Measurements from ENCODE around the gene UFC1.

DNA sequence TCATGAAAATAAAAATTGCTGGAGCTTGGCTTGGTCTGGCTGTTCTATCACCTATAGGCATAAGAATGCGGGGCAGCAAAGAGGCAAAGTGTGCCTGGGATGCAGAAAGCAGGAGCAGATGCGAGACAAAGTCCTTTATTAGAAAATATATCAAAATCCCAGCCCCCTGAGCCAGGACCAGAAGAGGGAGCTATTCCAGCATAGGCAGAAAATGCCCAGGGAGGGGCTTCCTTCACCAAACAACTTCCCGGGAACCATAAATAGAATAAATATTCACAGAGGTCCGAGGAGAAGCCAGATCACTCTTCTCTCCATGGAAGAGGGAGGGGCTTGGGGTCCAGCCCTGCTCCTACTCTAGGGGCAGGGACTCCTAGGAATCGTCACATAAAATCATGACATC, 17.4 kb downstream of the UFC1 start:
- TF ChIP-seq TCF7L2 (IDR thresholded peaks at IDR 0.05; ENCODE audit: low read depth, low read length): no peak
- TF ChIP-seq, protein P1, sequence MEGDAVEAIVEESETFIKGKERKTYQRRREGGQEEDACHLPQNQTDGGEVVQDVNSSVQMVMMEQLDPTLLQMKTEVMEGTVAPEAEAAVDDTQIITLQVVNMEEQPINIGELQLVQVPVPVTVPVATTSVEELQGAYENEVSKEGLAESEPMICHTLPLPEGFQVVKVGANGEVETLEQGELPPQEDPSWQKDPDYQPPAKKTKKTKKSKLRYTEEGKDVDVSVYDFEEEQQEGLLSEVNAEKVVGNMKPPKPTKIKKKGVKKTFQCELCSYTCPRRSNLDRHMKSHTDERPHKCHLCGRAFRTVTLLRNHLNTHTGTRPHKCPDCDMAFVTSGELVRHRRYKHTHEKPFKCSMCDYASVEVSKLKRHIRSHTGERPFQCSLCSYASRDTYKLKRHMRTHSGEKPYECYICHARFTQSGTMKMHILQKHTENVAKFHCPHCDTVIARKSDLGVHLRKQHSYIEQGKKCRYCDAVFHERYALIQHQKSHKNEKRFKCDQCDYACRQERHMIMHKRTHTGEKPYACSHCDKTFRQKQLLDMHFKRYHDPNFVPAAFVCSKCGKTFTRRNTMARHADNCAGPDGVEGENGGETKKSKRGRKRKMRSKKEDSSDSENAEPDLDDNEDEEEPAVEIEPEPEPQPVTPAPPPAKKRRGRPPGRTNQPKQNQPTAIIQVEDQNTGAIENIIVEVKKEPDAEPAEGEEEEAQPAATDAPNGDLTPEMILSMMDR (IDR thresholded peaks at IDR 0.05): no peak; the same call in 1 of the 2 replicates
- no peak for TF ChIP-seq POLR2AphosphoS5 (IDR thresholded peaks at IDR 0.05; ENCODE audit: low read depth, low read length)
- TF ChIP-seq, protein P2, sequence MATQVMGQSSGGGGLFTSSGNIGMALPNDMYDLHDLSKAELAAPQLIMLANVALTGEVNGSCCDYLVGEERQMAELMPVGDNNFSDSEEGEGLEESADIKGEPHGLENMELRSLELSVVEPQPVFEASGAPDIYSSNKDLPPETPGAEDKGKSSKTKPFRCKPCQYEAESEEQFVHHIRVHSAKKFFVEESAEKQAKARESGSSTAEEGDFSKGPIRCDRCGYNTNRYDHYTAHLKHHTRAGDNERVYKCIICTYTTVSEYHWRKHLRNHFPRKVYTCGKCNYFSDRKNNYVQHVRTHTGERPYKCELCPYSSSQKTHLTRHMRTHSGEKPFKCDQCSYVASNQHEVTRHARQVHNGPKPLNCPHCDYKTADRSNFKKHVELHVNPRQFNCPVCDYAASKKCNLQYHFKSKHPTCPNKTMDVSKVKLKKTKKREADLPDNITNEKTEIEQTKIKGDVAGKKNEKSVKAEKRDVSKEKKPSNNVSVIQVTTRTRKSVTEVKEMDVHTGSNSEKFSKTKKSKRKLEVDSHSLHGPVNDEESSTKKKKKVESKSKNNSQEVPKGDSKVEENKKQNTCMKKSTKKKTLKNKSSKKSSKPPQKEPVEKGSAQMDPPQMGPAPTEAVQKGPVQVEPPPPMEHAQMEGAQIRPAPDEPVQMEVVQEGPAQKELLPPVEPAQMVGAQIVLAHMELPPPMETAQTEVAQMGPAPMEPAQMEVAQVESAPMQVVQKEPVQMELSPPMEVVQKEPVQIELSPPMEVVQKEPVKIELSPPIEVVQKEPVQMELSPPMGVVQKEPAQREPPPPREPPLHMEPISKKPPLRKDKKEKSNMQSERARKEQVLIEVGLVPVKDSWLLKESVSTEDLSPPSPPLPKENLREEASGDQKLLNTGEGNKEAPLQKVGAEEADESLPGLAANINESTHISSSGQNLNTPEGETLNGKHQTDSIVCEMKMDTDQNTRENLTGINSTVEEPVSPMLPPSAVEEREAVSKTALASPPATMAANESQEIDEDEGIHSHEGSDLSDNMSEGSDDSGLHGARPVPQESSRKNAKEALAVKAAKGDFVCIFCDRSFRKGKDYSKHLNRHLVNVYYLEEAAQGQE (IDR thresholded peaks at IDR 0.05; ENCODE audit: insufficient read depth in 1 of 2, low read depth in 2 of 2, low read length in 1 of 2): no peak
